ENCODE results near the gene ACYP2.

ACYP2 gene

GRCh38 chr2:54341656-54342055, 226.2 kb downstream of the ACYP2 start:
- TF ChIP-seq, protein P1, sequence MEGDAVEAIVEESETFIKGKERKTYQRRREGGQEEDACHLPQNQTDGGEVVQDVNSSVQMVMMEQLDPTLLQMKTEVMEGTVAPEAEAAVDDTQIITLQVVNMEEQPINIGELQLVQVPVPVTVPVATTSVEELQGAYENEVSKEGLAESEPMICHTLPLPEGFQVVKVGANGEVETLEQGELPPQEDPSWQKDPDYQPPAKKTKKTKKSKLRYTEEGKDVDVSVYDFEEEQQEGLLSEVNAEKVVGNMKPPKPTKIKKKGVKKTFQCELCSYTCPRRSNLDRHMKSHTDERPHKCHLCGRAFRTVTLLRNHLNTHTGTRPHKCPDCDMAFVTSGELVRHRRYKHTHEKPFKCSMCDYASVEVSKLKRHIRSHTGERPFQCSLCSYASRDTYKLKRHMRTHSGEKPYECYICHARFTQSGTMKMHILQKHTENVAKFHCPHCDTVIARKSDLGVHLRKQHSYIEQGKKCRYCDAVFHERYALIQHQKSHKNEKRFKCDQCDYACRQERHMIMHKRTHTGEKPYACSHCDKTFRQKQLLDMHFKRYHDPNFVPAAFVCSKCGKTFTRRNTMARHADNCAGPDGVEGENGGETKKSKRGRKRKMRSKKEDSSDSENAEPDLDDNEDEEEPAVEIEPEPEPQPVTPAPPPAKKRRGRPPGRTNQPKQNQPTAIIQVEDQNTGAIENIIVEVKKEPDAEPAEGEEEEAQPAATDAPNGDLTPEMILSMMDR (IDR thresholded peaks at IDR 0.05; ENCODE audit: low read depth, low read length): no peak
- no peak for DNase-seq (ENCODE audit: extremely low read depth, low read depth)

DNA sequence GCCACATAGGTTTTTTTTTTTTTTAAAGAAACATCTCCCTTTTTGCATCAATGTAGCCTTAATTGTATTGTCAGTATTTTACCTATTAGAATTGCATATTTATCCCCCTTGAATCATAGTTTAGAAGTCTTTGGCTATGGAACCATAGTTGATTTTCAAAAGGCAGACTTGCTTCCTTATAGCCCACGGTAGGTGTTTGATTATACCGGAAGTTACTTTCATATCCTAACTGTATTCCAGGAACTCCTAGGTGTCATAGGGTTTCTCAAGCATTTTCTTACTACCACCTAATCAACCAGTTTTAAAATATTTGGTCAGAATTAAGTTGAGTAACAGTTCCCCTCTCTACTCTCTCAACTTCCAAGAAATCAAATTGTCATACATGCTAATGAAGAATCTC, 227.2 kb downstream of the ACYP2 start:
- TF ChIP-seq, protein P1 (IDR thresholded peaks at IDR 0.05; ENCODE audit: low read depth, low read length): no peak
- DNase-seq (ENCODE audit: extremely low read depth, low read depth): no peak

DNA sequence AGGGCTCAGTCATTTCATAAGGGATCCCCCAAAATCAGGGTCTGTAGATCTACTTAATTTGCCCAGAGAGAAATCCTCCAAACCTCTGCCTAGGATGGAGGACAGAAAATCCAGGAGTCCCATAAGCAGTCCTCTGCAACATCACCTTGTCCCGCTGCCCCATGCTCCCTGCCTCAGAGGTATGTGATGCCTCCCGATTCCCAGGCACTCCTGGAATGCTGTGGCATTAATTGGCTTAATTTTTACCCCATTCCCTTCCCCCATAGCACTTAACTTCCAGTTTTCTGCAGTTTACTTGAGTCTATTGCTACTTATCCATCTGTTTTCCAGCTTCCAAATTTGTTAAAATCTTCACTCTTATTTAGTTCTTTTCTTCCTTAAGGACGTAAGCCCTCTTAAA, 232.2 kb downstream of the ACYP2 start:
- TF ChIP-seq, protein P1 (IDR thresholded peaks at IDR 0.05; ENCODE audit: low read depth, low read length): no peak
- DNase-seq (ENCODE audit: extremely low read depth, low read depth): no peak

- TF ChIP-seq, protein P1 (IDR thresholded peaks at IDR 0.05; ENCODE audit: low read depth, low read length): no peak
- no peak for DNase-seq (ENCODE audit: extremely low read depth, low read depth)
These were observed 233.2 kb downstream of the ACYP2 start for GRCh38 chr2:54348646-54349045.

DNA sequence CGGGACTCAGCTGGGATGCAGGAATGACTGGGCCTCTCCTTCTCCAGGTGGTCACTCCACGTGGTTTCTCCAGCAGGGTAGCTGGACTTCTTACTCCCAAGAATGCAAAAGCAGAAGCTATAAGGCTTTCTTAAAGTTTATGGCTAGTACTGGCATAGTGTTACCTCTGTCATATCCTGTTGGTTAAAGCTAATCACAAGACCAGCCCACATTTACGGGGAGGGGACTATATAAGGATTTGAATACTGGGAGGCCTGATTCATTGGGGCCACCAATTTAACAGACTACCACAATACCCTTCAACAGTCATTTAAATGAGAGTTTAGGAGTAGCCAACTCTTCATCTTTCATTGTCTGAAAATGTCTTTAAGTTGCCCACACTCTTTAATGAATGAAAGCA, 235.0 kb downstream of the ACYP2 start:
- TF ChIP-seq, protein P1 (IDR thresholded peaks at IDR 0.05; ENCODE audit: low read depth, low read length): no peak
- no peak for DNase-seq (ENCODE audit: extremely low read depth, low read depth)

- TF ChIP-seq, protein P1 (IDR thresholded peaks at IDR 0.05; ENCODE audit: low read depth, low read length): no peak
- DNase-seq (ENCODE audit: extremely low read depth, low read depth): no peak
These were observed 237.8 kb downstream of the ACYP2 start for GRCh38 chr2:54353216-54353615.

All from AG09319 (cell line).